ENCODE results near the gene ADAMTS9.

DNA sequence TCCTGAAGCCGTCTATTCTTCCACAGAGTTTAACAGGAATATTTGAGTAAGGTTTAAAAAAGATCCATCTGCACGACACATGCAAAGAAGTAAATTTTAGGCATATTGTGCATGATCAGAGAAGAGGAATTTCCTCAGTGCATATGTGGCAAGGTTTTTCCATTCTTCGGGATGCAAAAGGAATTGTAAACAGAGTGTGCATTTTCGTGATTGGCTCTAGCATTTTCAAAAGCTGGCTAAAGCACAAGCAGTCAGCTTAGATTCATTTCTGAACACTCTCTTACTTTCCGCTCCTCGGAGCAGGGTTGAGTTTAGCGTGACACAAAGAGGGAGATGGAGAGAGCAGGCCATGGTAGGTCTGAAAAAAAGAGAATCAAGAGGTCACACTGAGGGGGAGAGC, 128.2 kb downstream of the ADAMTS9 start:
- TF ChIP-seq POLR2AphosphoS5 (IDR thresholded peaks at IDR 0.05; ENCODE audit: low read depth) (no peak), EZH2 (IDR thresholded peaks at IDR 0.05; ENCODE audit: low read depth, unreplicated experiment) (no peak), EZH2phosphoT487 (IDR thresholded peaks at IDR 0.05; ENCODE audit: unreplicated experiment) (no peak), NANOG (IDR thresholded peaks at IDR 0.05; ENCODE audit: borderline replicate concordance) (no peak), CREB1 (CRISPR knock-in tag; IDR thresholded peaks at IDR 0.05; ENCODE audit: low read depth) (no peak), JUNB (IDR thresholded peaks at IDR 0.05; ENCODE audit: unreplicated experiment) (no peak), STAT1 (IDR thresholded peaks at IDR 0.05; ENCODE audit: unreplicated experiment) (no peak), ZNF114 (CRISPR knock-in tag; IDR thresholded peaks at IDR 0.05) (no peak)
- TF ChIP-seq, protein P1, sequence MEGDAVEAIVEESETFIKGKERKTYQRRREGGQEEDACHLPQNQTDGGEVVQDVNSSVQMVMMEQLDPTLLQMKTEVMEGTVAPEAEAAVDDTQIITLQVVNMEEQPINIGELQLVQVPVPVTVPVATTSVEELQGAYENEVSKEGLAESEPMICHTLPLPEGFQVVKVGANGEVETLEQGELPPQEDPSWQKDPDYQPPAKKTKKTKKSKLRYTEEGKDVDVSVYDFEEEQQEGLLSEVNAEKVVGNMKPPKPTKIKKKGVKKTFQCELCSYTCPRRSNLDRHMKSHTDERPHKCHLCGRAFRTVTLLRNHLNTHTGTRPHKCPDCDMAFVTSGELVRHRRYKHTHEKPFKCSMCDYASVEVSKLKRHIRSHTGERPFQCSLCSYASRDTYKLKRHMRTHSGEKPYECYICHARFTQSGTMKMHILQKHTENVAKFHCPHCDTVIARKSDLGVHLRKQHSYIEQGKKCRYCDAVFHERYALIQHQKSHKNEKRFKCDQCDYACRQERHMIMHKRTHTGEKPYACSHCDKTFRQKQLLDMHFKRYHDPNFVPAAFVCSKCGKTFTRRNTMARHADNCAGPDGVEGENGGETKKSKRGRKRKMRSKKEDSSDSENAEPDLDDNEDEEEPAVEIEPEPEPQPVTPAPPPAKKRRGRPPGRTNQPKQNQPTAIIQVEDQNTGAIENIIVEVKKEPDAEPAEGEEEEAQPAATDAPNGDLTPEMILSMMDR (conservative IDR thresholded peaks at IDR 0.05; ENCODE audit: low read depth in 2 of 2): no peak
- TF ChIP-seq, protein P2, sequence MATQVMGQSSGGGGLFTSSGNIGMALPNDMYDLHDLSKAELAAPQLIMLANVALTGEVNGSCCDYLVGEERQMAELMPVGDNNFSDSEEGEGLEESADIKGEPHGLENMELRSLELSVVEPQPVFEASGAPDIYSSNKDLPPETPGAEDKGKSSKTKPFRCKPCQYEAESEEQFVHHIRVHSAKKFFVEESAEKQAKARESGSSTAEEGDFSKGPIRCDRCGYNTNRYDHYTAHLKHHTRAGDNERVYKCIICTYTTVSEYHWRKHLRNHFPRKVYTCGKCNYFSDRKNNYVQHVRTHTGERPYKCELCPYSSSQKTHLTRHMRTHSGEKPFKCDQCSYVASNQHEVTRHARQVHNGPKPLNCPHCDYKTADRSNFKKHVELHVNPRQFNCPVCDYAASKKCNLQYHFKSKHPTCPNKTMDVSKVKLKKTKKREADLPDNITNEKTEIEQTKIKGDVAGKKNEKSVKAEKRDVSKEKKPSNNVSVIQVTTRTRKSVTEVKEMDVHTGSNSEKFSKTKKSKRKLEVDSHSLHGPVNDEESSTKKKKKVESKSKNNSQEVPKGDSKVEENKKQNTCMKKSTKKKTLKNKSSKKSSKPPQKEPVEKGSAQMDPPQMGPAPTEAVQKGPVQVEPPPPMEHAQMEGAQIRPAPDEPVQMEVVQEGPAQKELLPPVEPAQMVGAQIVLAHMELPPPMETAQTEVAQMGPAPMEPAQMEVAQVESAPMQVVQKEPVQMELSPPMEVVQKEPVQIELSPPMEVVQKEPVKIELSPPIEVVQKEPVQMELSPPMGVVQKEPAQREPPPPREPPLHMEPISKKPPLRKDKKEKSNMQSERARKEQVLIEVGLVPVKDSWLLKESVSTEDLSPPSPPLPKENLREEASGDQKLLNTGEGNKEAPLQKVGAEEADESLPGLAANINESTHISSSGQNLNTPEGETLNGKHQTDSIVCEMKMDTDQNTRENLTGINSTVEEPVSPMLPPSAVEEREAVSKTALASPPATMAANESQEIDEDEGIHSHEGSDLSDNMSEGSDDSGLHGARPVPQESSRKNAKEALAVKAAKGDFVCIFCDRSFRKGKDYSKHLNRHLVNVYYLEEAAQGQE (IDR thresholded peaks at IDR 0.05; ENCODE audit: unreplicated experiment): no peak
